GM04504 (cell line): ENCODE data around the gene SLC38A6.

Experiments used
- DNase-seq: peaks from one replicate; pipeline ENCODE4 v3.0.0-alpha.2; 2012; ENCODE audit warnings: low read depth

Gene SLC38A6

DNA sequence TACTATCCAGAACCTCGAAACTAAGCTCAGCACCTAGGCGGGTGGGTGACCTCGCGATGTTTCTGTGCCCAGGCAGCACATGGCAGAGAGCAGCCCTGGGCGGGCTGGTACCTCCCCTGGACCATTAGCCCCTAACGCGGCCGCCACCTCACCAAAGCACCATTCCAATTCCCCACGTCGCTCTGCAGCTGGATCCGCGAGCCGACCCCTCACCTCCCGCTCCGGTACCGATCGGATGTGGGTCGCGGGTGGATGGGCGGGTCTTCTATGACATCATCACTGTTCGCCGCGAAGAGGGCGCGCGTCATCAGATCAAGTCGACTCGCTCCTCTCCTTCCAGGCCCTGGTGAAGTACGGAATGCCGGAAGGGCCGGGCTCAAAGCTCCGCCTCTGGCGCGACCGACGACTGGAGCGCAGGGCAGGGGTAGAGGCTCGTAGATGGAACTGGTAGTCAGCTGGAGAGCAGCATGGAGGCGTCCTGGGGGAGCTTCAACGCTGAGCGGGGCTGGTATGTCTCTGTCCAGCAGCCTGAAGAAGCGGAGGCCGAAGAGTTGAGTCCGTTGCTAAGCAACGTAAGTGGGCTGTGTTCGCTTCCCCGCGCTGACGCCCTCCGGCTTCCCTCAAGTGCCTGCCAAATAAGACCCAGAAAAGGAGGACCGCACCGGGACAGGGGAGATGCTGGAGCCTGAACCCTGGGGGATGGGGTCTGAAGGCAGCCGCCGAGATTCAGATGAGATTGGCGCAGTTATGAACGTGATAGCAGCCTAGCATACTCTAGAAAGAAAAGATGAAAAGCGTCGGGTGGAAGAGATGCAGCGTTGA is at the start of gene SLC38A6, which contains the start of gene TRMT5:
TSS of gene SLC38A6 (plus strand) at position 435 of the 822 bp plus-strand sequence. CDS start at position 468, 33 bp downstream.
TSS of gene TRMT5 (minus strand) at position 269 of the 822 bp plus-strand sequence. CDS start at position 163, 106 bp downstream.
- peak; percentile 93 for DNase-seq

DNA sequence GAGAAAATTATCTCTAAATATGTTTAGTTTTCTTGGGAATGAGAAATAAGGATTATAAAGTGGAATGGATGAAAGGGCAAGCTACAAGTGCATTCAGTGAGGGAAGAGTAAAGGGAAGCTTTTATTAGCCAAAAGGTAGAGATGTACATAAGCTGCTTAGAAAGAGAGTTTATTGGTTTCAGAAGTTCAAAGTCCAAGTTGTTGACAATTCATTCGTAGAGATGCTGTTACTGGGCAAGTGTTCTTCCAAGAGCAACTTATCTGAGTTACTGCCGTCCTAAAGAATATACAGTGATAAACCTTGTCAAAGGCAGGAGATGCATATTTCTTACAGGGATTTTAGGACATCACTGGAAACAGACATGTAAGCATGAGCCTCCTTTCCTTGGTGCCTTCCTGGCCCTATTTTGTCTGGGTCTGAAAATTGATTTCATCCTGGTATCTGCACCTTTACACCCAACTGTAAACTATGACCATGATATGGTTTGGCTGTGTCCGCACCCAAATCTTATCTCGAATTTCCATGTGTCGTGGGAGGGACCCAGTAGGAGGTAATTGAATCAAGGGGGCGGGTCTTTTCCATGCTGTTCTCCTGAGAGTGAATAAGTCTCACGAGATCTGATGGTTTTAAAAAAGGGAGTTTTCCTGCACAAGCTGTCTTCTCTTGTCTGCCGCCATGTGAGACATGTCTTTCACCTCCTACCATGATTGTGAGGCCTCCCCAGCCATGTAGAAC is 47.0 kb upstream of the SLC38A6 start:
- no peak for DNase-seq

DNA sequence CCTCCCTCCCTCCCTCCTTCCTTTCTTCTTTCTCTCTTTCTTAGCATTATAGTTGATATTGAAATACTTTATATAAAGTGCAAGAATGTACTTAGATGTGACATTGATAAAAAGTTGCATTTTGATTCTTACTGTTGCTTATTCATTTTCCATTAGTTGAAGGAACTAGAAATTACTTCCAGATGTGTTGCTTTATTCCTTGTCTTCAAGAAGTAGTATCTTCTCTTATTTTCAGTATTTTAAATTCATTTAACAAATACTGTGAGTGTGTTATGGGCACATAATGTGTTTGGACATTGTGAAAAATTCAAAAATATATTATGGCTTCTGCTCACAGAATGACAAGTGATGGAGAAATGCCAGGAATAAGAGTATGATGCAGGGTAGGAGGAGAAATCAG is 45.7 kb upstream of the SLC38A6 start:
- DNase-seq = no peak

DNA sequence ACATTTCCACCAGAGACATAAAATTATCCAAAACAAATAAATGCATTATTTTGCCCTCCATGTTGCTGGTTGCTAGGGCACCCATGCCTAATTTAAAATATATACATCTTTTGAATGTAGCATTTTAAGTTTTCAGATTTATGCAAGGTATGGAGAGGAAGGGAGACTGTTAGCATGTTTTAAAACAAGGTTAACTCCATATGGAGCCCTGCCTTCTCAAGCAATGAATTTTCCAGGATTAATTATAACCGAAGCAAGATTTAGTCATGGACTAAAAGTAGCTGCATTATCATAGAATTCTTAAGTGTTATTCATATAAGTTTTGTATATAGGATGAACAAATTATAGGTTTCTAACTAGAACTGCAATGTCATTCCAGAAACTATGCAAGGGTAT is 37.4 kb upstream of the SLC38A6 start:
- DNase-seq = no peak

DNA sequence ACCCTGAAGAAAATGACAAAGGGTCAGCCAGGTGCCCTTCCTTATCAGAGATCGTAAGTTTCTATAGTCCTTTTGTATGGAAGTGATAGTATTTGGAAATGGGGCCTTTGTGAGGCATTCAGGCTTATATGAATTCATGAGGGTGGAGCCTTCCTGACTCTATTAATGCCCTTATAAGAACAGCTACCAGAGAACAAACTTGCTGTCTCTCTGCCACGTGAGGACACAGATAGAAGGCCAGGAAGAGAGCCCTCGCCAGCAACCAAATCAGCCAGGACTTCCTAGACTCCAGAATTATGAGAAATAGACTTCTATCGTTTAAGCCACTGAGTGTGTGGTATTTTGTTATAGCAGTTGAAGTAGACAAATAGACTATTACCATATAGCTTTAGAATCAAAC is 36.8 kb upstream of the SLC38A6 start:
- DNase-seq = no peak

DNA sequence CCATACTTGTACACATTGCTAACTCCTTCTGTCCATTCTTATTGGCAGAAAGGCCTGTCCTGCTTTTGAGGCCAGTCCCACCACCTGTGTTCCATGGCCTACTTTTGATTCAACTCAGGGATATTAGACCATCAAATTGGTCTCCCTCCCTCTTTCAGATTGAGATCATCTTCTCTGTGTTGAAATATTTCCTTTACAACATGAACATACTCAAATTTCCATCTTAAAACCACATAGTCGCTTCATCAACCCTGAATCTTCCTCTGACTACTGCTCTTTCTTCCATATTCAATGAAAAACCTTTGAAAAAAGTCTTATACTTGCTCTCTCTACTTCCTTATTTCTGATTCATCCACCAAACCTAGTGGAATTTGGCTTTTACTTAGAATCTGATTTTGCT is 35.1 kb upstream of the SLC38A6 start:
- DNase-seq = no peak

DNA sequence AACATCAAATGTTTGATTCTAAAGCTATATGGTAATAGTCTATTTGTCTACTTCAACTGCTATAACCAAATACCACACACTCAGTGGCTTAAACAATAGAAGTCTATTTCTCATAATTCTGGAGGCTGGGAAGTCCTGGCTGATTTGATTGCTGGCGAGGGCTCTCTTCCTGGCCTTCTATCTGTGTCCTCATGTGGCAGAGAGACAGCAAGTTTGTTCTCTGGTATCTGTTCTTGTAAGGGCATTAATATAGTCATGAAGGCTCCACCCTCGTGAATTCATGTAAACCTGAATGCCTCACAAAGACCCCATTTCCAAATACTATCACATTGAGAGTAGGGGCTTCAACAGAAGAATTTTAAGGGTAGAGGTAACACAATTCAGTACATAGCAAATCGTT is 34.3 kb upstream of the SLC38A6 start:
- no peak for DNase-seq

DNA sequence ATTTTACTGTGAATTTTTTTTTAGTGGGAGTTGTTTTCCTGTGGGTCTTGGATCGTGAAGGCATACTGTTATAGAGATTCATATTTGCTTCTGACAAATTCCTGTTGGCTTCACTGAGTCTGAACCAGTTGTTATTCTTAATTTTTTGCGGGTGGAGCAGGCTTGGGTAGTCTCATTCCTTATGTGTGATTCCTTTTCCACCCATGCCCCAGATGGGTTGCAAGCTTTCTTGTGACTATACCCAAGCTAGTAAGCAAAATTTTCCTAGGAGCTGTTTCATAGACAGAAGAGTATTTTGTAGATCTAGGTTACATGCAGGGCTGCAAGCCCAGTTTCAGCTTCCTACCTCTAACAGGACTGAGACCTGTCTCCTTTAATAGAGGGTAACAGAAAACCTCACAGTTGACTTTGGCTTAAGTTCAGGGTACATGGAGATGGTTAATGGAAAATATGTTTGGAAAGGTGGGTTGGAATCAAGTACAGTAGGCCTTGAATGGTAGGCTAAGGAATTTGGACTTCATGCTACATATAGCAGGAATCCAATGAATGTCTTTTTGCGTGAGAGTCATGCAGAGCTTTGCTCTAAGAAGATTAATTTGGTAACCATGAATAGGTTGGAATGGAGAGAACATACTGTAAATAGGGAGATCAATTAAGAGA is 29.1 kb upstream of the SLC38A6 start:
- DNase-seq = no peak

DNA sequence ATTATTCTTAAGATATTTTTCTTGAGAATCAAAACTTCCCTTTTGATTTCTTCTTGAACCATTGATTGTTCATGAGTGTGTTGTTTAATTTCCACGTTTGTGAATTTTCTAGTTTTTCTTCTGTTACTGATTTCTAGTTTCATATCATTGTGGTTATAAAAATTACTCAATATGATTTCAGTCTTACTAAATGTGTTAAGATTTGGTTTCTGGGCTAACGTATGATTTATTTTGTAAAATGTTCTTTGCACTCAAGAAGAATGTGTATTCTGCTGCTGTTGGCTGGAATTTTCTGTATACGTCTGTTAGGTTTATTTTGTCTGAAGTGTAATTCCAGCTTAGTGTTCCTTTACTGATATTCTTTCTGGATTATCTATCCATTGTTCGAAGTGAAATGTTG is 24.8 kb upstream of the SLC38A6 start:
- DNase-seq = no peak

DNA sequence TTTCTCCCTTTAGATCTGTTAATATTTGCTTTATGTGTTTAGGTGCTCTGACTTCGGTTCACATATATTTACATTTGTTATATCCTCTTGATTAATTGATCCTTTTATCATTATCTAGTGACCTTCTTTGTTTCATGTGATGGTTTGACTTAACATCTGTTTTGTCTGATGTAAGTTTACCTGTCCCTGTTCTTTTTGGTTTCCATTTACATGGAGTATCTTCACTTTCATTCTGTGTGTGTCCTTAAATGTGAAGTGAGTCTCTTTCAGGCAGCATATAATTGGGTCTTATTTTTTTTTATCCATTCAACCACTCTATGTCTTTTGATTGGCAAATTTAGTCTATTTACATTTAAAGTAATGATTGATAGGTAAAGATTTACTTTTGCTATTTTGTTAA is 24.4 kb upstream of the SLC38A6 start:
- no peak for DNase-seq

DNA sequence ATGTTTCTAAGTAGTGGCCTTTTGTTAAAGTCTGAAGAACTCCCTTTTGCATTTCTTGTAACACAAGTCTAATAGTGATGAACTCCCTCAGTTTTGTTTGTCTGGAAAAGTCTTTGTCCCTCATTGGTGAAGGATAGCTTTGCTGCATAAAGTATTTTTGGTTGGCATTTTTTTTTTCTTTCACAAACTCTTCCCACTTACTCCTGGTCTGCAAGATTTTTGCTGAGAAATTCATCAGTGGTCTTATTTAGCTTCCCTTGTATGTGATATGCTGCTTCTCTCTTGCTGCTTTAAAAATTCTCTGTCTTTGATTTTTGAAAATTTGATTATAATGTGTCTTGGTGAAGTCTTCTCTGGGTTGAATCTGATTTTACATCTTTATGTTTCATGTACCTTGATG is 22.9 kb upstream of the SLC38A6 start:
- DNase-seq = no peak

DNA sequence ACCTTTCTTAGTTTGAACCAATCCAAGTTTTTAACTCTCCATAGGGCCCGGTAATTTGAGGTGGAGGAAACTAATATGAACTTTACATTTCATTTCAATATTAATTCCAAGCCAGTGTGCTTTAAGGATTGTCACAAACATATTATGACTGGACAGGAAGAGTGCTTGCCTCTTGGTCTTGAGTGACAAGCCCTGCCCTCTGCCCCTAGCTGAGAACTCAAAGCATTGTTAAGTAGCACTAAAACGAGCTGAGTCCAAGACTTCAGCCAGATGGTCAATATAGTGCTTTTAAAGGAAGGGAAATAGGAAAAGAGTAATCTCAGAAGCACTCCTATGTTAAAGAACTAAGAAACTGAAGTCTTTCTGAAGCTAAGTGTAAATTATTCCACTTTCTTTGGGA is 17.3 kb upstream of the SLC38A6 start:
- DNase-seq = no peak

DNA sequence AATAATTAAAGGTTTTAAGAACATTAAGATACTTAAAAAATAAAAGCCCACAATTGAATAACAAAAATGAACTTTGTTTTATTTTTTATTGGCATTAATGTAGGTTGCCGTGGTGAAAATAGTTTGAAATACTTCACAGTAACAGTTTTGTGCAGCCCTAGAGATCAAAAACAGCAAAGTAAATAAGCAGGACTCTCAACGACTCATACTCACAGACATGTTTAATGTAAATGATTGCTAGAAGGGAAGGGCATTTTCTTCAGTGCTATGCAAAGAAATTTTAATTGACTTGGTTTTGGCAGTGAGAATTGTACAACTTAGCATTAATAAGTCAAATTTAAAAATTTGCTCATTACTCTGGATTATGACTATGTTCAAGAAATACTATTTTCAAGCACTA is 16.1 kb upstream of the SLC38A6 start:
- DNase-seq = no peak

DNA sequence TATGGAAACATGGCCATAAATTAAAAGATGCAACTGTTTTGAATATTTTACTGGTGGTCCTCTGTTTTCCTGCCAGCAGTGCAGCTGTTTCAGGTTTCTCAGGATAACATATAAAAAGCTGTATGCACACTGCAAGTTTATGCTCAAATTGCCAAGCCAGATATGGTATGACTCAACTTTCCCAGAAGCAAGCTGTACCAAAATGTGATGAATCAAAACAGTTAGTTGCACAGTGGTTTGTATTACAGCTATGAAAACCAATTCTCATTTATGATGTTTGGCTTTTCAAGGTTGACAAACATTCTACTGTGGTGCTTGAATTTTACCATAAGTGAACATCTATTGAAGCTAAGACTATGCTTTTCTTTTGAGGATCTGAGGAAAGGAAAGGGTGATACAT is 15.6 kb upstream of the SLC38A6 start:
- no peak for DNase-seq

DNA sequence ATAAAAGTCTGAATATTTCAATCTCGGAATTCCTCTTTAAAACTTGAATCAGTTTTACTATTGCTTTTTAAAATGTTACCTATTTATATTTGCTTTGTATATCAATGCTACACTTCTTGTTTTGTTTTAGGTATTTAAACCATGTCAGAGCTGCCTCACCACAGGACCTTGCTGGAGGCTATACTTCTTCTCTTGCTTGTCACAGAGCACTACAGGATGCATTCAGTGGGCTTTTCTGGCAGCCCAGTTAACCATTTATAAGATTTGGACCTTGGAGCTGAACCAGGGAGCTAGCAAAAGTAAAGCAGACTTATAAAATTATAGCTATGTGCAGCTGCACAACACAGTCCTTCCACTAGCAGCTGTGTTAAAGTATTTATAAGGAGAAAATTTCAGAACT is 12.9 kb upstream of the SLC38A6 start:
- no peak for DNase-seq

DNA sequence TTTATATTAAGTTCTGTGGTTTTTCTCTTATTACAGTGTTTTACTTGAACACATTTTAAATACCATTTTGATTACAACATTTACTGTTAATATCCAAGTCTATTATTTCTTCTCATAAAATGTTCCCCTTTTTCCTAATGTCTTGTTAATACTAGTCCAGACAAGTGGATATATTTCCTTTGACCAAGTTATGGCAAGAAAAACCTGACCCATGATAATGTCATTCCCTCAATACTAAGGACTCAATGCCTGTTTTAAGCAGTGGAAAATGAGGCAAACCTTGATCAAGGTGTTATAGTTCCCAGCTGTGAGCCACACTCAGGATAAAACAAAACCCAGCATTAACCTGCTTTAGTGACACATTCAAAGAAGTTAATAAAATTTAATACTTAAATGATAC is 12.4 kb upstream of the SLC38A6 start:
- DNase-seq = no peak

DNA sequence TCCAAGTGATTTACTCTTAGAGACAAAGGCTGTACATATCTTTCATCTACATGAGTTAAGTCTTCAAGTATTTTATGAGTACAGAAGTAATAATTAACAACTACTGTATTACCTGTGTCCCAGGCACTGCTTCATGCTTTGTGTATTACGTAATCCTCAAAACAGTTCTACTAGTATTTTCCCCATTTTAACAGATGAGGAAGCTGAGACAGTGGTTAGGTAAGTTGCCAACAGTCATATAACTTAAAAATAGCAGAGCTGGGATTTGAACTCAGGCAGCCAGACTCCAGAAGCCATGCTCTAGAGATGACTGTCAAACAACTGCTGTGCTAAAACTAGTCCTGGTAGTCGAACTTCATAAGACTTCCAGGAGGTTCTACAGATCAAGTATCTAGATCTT is 10.9 kb upstream of the SLC38A6 start:
- DNase-seq = no peak

DNA sequence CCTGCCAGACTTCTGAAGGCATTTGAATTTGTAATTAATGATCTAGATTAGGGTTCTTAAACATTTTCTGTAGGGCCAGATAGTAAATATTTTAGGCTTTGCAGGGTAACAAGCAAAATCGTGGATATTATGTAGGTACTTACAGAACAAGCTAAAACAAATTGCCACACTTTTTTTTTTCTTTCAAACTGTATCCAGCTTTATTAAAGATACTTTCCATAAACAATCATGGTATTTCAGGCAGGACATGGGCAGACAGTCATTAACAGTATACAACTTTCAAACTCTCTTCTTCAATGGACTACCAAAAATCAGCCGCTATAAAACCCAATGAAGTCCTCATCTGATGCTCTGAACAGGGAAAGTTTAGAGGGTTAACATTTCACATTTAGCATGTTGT is 9.8 kb upstream of the SLC38A6 start:
- no peak for DNase-seq

DNA sequence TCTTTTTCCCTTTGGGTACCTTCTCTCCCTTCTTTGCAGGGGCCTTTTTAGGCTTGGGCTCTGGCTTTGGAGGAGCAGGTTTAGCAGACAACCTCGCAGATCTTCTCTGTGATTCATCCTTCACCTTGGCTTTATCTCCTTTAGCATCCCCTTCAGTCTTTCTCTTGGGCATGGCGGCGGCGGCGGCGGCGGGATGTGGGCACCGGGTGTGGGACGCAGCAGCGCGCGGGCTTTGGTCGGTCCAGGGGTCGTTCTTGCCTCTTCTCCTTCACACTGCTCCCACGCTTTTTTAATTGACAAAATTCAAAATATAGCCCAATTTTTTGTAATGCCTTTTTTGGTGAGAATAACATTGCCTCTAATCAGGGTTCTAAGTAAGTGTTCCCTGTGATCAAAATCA is 8.8 kb upstream of the SLC38A6 start:
- DNase-seq = no peak

DNA sequence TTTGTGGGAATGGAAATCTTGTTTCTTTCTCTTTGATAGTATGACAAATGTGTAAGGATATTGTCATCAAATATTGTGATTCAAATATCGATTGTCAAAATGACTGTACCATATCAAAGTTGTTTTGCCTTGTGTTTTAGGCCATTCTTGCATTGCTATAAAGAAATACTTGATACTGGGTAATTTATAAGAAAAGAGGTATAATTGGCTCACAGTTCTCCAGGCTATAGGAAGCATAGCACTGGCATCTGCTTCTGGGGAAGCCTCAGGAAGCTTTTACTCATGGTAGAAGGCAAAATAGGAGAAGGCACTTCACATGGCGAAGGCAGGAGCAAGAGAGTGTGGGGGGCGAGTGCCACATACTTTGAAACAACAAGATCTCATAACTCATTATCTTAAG is 8.0 kb upstream of the SLC38A6 start:
- no peak for DNase-seq

DNA sequence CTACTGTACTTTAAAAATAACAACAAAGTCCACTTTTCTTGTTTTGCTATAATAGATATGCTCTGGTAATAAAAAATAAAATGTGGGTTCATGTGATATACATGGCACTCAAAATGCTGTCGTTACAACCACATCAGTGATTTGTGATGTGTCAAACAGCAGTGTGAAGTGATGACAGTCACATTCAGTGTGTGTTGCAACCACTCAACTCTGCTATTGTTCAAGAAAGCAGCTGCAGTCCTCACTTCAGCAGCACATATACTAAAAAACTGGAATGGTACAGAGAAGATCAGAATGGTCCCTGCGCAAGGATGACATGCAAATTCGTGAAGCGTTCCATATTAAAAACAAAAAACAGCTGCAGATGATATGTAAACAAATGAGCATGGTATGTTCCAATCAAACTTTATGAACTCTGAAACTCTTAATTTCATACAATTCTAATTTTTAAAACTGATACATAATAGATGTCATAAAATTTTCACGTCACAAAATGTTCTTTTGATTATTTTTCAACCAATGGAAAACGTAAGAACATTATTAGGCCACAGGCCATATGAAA is 6.9 kb upstream of the SLC38A6 start:
- no peak for DNase-seq

DNA sequence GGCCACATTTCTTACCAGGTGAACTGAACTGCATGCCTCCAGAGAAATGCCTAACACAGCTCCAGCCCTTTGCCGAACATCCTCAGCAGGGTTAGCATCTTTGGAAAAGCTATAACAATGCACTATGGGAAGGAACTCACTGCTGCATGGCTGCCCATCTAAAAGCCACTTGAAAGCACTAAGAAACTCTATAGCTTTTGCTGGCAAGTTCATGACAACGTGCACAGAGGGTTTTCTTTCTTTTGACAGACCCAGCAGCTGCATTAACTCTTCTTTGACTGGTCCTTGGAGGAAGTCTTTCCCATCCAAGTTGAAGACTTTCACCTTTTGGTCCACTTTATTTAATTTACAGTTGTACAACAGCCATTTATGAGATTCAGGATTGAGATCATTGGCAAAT is 5.5 kb upstream of the SLC38A6 start:
- DNase-seq = no peak

DNA sequence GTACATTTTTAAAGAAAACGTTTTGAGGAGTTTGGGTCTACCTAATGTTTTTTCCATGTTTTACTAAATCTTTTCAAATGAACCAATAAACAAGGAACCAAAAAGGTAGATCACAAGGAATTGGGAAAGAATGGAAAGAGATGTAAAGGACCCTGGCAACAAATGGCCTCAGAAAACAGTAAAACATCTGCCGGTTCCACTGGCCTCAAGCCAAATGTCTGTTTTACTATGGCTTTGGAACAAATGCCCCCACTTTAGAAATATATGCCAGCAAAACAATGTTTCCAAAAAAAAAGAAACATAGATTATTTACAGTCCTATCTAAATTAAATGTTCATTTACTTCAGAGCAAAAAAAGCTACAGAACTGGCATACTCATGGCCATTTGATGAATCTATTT is 3.2 kb upstream of the SLC38A6 start:
- no peak for DNase-seq
